GM18867 (cell line): Measurements from ENCODE around the gene METTL15.
"Not testable (repeated sequence)": the region's sequence is repeated elsewhere in the genome, so short reads cannot be mapped to it uniquely, and the experiment has no call there.

Experiments used
- ATAC-seq: cut with Tn5 transposase; IDR thresholded peaks from one replicate; pipeline ENCODE4 v1.9.1; 2021; ENCODE audit warnings: mild to moderate bottlenecking, moderate library complexity; ENCODE audit not compliant: unreplicated experiment

METTL15 gene

GRCh38 chr11:28274216-28274615 lies 166.0 kb downstream of the METTL15 start:
- ATAC-seq: no peak

GRCh38 chr11:28284196-28284595 lies 176.0 kb downstream of the METTL15 start:
- no peak for ATAC-seq

GRCh38 chr11:28289444-28289843 lies 181.3 kb downstream of the METTL15 start:
- no peak for ATAC-seq

GRCh38 chr11:28290995-28291394 lies 182.8 kb downstream of the METTL15 start:
- not testable (repeated sequence) for ATAC-seq

GRCh38 chr11:28296426-28296825 lies 188.2 kb downstream of the METTL15 start:
- peak; percentile 100 for ATAC-seq

- ATAC-seq: no peak
These were observed 190.0 kb downstream of the METTL15 start for GRCh38 chr11:28298209-28298608.

GRCh38 chr11:28303477-28304191 lies 195.4 kb downstream of the METTL15 start:
- no peak for ATAC-seq

GRCh38 chr11:28315440-28315839 lies 207.3 kb downstream of the METTL15 start:
- ATAC-seq: no peak

GRCh38 chr11:28318871-28319270 lies 210.7 kb downstream of the METTL15 start:
- ATAC-seq: no peak

DNA sequence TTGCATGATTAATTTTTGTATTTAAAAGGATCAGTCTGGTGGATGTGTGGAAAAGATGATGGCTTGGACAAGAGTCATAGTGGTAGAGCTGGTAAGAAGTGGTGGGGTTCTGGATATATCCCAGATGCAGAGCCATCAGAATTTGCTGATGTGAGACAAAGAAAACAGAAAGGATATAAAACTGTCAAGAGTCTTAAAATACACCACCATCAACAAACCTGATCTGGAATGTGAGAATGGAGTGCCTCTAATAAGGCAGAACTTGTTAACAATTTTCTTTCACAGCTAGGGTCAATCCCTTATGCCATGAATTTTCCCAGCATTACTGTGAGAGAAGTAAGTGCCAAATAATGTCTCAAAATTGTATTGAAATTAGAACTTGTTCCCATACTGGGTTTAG lies 215.4 kb downstream of the METTL15 start:
- ATAC-seq: no peak

- peak; percentile 72 for ATAC-seq
These were observed 224.2 kb downstream of the METTL15 start for GRCh38 chr11:28332393-28332792.

DNA sequence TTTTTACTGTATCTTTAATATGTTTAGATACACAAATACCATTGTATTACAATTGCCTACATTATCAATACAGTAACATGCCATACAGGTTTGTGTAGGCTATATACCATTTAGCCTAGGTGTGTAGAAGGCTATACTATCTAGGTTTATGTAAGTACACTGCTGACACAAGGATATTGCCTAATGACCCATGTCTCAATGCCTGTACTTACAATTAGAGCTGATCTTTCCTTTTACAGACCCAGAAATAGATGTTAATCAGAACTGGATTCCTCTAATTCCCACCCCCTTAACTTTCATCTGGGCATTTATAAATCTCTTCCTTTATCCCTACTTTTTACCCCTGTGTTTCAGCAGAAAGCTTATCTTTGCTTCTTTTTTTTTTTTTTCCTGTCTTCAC lies 229.5 kb downstream of the METTL15 start:
- ATAC-seq: no peak

- ATAC-seq: no peak
These were observed 230.2 kb downstream of the METTL15 start for GRCh38 chr11:28338371-28338770.

GRCh38 chr11:28339488-28339887 lies 231.3 kb downstream of the METTL15 start:
- ATAC-seq: no peak

DNA sequence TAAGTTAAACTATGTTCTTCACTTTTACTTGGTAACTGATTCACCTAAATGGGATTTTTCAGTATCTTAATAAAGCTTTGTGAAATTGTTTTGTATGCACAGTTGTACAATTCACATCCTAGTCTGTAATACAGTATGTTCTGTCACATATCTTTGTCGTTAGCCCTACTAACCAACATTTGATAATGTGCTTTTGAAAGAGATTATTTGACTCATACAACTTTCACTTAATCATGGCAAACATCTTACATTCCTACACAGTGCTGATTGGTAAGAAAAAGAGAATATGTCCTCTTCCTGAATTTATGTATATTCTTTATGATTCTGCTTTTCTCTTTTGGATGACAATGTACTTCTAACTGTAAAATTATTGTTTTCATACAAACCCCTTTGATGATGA lies 234.5 kb downstream of the METTL15 start:
- ATAC-seq: no peak

DNA sequence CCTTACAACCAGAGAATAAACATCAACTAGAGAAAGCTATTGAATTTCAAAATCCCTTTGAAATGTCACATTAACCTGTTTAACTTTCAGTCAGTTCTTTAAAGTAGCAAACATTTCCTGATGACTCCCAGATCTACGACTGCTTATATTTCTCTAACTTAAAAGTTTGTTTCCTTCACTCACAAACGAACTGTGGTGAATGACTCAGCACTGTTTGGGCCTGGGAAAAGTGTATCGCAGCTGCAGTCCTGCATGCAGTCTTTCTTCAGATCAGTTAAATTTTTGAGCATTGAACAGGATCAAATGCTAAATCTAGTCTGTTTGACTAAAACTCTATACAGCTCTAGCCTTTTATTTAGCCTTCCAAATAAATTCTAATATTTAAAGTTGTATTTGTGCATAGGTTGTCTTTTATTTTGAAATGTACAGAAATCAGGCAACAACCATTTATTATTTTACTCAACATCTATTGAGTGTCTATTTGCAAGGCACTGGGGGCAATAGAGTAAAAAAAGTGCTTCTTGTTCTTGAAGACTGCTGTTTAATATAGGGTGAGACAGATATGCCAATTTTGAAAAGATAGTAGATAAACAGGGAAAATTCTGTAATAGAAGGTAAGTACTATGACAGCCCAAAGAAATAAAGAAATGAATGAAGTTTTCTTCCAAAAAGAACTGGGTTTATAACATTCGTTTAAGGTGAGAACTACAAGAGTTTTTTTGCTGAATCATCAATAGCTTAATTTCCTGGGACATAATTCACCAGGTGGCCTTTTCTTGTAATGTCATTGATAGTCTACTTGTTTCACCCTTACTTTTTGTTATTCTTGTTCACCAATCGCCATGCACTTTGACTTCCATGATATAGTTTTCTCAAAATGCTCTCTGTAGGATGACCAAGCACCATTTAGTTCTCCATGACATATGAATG lies 235.4 kb downstream of the METTL15 start:
- ATAC-seq: no peak

GRCh38 chr11:28346209-28346608 lies 238.0 kb downstream of the METTL15 start:
- ATAC-seq: no peak

- no peak for ATAC-seq
These were observed 238.5 kb downstream of the METTL15 start for GRCh38 chr11:28346721-28347120.

- ATAC-seq: no peak
These were observed 239.2 kb downstream of the METTL15 start for GRCh38 chr11:28347371-28347770.

DNA sequence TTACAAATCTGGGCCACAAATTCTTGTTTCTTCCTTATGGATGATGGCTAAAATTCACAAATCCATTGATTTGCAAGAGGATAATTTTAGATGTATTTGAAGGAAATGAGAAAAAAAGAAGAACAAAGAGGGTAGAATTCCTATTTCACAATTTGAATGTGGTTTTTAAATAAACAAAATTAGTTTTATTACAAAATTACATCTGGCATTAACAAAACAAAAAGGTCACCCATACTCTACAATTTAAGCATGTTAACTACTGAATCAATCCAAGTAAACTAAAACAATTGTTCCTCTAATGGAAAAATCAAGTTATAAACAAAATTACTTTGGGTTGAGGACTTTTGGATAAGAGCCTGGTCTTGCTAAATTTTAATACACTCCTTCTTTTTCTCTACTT lies 242.0 kb downstream of the METTL15 start:
- no peak for ATAC-seq

DNA sequence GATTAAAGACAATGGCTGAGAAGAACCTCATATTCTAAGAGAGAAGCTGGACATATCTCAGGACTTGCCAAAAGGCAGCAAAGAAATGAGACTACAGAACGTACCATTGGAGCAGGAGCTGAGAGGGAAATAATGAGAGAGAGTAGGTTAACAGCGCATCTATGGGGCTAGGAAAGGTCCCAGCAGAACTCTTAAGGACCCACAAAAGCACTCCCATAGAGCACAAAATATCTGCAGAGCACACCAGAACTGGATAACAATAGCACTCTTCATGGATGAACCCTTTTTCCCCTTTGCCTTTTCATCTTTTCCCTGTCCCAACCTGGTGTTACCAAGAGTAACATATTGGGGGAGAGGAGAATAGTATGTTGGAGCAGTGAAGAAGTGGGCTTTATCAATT lies 245.8 kb downstream of the METTL15 start:
- no peak for ATAC-seq
